Endothelial cell of umbilical vein (primary cell): ENCODE data around the gene BCL11A. TPM values are rescaled to one million over a fixed set of nuclear protein-coding genes. Genes with fewer than 3 reads are reported as not detected.

Source experiments
- BruUV-seq: library from RNA; stranded (reverse); fragments of 400-500 nt; replicated peaks from 2 replicates; lab custom pipeline; 2021; lab: Mats Ljungman, UMichigan
- CTCF ChIA-PET: fragments of 300-600, 350-600 bp; sonication (Branson Sonifier 250); formaldehyde crosslinking; loops from one replicate; lab custom pipeline; 2021; ENCODE audit warnings: antibody characterized with exemption, inconsistent platforms; lab: Charles Lee
- POLR2A ChIA-PET: fragments of 300-600, 350-600 bp; sonication (Branson Sonifier 250); formaldehyde crosslinking; loops from one replicate; lab custom pipeline; 2021; ENCODE audit warnings: antibody characterized with exemption, inconsistent platforms; lab: Charles Lee
- DNase-seq: peaks from one replicate; pipeline ENCODE4 v3.0.0-alpha.2; 2011; ENCODE audit warnings: low read depth, low spot score
- FAIRE-seq: peaks from 2 replicates; lab custom pipeline; 2011; peaks lifted over from hg19 to GRCh38; lab: Jason Lieb, UNC
- H2AFZ ChIP-seq: 2 replicates; pipeline ENCODE4 v1.6.0; 2012; ENCODE audit warnings: low read depth, low read length, control low read depth, inconsistent platforms
- H3K27ac ChIP-seq: 2 replicates; pipeline ENCODE4 v1.5.1; 2011; ENCODE audit warnings: low read depth, mild to moderate bottlenecking, control low read depth, low read length, moderate library complexity; ENCODE audit not compliant: insufficient read depth
- H3K27me3 ChIP-seq, 2 experiments: 2 replicates each; pipeline versions ENCODE4 v1.6.0 to v1.6.1; 2011; ENCODE audit warnings: low read length in 2 of 2, mixed read lengths in 1 of 2; ENCODE audit not compliant: control insufficient read depth in 2 of 2, insufficient read depth in 2 of 2
- H3K36me3 ChIP-seq, 2 experiments: 2 replicates in 1 of 2; 3 replicates in 1 of 2; pipeline ENCODE4 v1.5.1; 2011; ENCODE audit warnings: low read length in 2 of 2, mild to moderate bottlenecking in 1 of 2, moderate library complexity in 1 of 2; ENCODE audit not compliant: control insufficient read depth in 2 of 2, insufficient read depth in 2 of 2; ENCODE audit errors: extremely low read depth in 1 of 2
- H3K4me1 ChIP-seq: 3 replicates; pipeline ENCODE4 v1.5.1; 2011; ENCODE audit warnings: mild to moderate bottlenecking, low read length; ENCODE audit not compliant: control insufficient read depth, insufficient read depth; ENCODE audit errors: extremely low read depth
- H3K4me2 ChIP-seq: 2 replicates; pipeline ENCODE4 v1.6.1; 2011; ENCODE audit warnings: low read length, control low read depth, mixed read lengths; ENCODE audit not compliant: insufficient read depth
- H3K4me3 ChIP-seq, 3 experiments: fragments of 200-600 bp in 1 of 3; sonication (generic), shearing (Covaris generic) in 1 of 3; replicated peaks in 1 of 3; 2 replicates each; pipeline ENCODE4 v1.5.1; 2011 to 2016; ENCODE audit warnings: control low read depth in 3 of 3, low read length in 3 of 3, mild to moderate bottlenecking in 2 of 3, inconsistent platforms in 1 of 3, low read depth in 1 of 3, moderate library complexity in 1 of 3; ENCODE audit not compliant: insufficient read depth in 1 of 3
- H3K79me2 ChIP-seq: 2 replicates; pipeline ENCODE4 v1.6.0; 2012; ENCODE audit warnings: low read length, inconsistent platforms; ENCODE audit not compliant: control insufficient read depth, insufficient read depth
- H3K9ac ChIP-seq: replicated peaks from 2 replicates; pipeline ENCODE3; 2011; ENCODE audit warnings: low read length, control low read depth; ENCODE audit not compliant: insufficient read depth; ENCODE audit errors: extremely low read depth
- H3K9me1 ChIP-seq: replicated peaks from 3 replicates; pipeline ENCODE4 v1.6.0; 2011; ENCODE audit warnings: mild to moderate bottlenecking, low read length; ENCODE audit not compliant: control insufficient read depth, insufficient read depth; ENCODE audit errors: extremely low read depth
- H3K9me3 ChIP-seq: replicated peaks from 2 replicates; pipeline ENCODE4 v1.5.1; 2012; ENCODE audit warnings: low read length, inconsistent platforms; ENCODE audit not compliant: control insufficient read depth, insufficient read depth
- H4K20me1 ChIP-seq: replicated peaks from 2 replicates; pipeline ENCODE3; 2011; ENCODE audit warnings: mild to moderate bottlenecking, low read length; ENCODE audit not compliant: control insufficient read depth, insufficient read depth; ENCODE audit errors: extremely low read depth
- CTCF ChIP-seq, 2 donors: IDR thresholded peaks; 1 replicate in 1 of 2; 2 replicates in 1 of 2; pipeline ENCODE4 v1.5.1; 2011; ENCODE audit warnings: low read length in 2 of 2, mild to moderate bottlenecking in 2 of 2, moderate library complexity in 2 of 2, control low read depth in 1 of 2, inconsistent platforms in 1 of 2, low read depth in 1 of 2; ENCODE audit not compliant: insufficient read depth in 1 of 2; ENCODE audit errors: extremely low read depth in 1 of 2
- EZH2 ChIP-seq: IDR thresholded peaks from 2 replicates; pipeline ENCODE4 v1.6.1; 2012; ENCODE audit warnings: borderline replicate concordance, low read depth, mild to moderate bottlenecking, moderate library complexity, low read length, inconsistent platforms; ENCODE audit not compliant: severe bottlenecking
- FOS ChIP-seq: IDR thresholded peaks from 2 replicates; pipeline ENCODE4 v1.6.1; 2011; ENCODE audit warnings: mild to moderate bottlenecking, low read length, moderate library complexity, borderline replicate concordance; ENCODE audit not compliant: insufficient read depth
- GATA2 ChIP-seq: IDR thresholded peaks from 2 replicates; pipeline ENCODE4 v1.7.0; 2011; ENCODE audit warnings: low read depth, mild to moderate bottlenecking, moderate library complexity, mixed read lengths, low read length; ENCODE audit not compliant: insufficient read length, insufficient read depth
- JUN ChIP-seq: IDR thresholded peaks from 2 replicates; pipeline ENCODE4 v1.6.1; 2011; ENCODE audit warnings: borderline replicate concordance, low read depth; ENCODE audit not compliant: insufficient read length, insufficient read depth
- MYC ChIP-seq: IDR thresholded peaks from one replicate; pipeline ENCODE4 v1.6.1; 2011; ENCODE audit warnings: mild to moderate bottlenecking, low read depth, low read length
- POLR2A ChIP-seq: IDR thresholded peaks from 2 replicates; pipeline ENCODE4 v1.6.1; 2012; ENCODE audit warnings: low read depth, mild to moderate bottlenecking, control low read depth, low read length
- POLR2AphosphoS5 ChIP-seq: IDR thresholded peaks from 2 replicates; pipeline ENCODE4 v1.6.1; 2012; ENCODE audit warnings: low read depth, mild to moderate bottlenecking, control low read depth, low read length, moderate library complexity; ENCODE audit not compliant: insufficient read depth
- dilution Hi-C: fragments of 300-500 bp; cut with MboI; formaldehyde crosslinking; loops from one replicate; pipeline ENCODE4 v1.15.0; 2019; ENCODE audit warnings: low sequenced_read_pairs; ENCODE audit not compliant: extremely low pct_ligation_motif_present
- intact Hi-C: fragments of 100-400 bp; cut with micrococcal nuclease; formaldehyde crosslinking; loops from one replicate; pipeline ENCODE4 v1.10.0; 2022
- polyA plus RNA-seq, 4 experiments: library from polyadenylated mRNA; depleted of rRNA in 3 of 4; stranded (reverse) in 3 of 4; unstranded in 1 of 4; fragments of >200 nt; gene quantifications; 2 replicates each; pipeline versions ENCODE4 v1.2.1 to v1.2.3, GENCODE V29; 2011 to 2012; ENCODE audit warnings: missing spikeins in 1 of 4
- total RNA-seq: library from RNA; stranded (reverse); gene quantifications from 2 replicates; pipeline ENCODE4 v1.2.3, GENCODE V29; 2021
- TF ChIP-seq, protein P1 (sequence below): IDR thresholded peaks from 2 replicates; pipeline ENCODE4 v1.6.1; 2011; ENCODE audit not compliant: insufficient read depth, insufficient read length

The BCL11A gene
- total and polyA plus RNA-seq, 2 donors (not counting 3 experiments of a cell fraction or from before 2014, with no cell fraction given), result 0.12 to 0.88 TPM

DNA sequence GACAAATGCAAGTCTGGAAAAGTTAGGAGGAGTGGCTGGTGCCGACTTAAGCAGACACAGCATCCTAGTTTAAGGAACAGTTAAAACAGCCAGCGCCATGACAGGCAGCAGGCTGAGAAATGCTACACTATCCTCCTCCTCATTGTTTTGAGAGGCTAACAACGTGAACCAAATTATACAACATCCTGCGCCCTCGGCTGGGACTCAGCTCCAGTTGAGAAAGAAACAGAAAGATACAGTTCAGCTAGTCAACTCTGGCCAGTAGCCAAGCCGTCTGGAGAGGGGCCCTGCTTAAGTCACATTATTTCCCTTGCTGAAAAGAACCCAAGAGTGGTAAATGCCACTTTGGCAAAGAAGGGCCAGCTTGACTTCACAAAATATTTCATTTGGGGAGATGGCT is 90.2 kb downstream of the BCL11A start:
- POLR2A ChIA-PET, result no interaction called here

More for the DNA sequence above, 90.2 kb downstream of the BCL11A start:
- no peak overlapping the region for H2AFZ ChIP-seq
- no TSS peak for BruUV-seq
- no peaks in the 10 kb centered on the region for H3K27me3 ChIP-seq
- H3K4me3 ChIP-seq, result no peak overlapping the region
- no peaks in the 10 kb centered on the region for H3K36me3 ChIP-seq
- no peaks in the 10 kb centered on the region for H3K4me1 ChIP-seq
- intact Hi-C loops (no loop called here), dilution Hi-C loops (no loop called here)
- no peak for FAIRE-seq
- no peaks in the 10 kb centered on the region for H3K79me2 ChIP-seq
- no peak for DNase-seq
- CTCF ChIA-PET, result no interaction called here
- no peak overlapping the region for H3K27ac ChIP-seq
- H3K9me1 ChIP-seq, result no peaks in the 10 kb centered on the region
- no peak overlapping the region for H3K9ac ChIP-seq
- no peak overlapping the region for H3K4me2 ChIP-seq
- TF ChIP-seq POLR2AphosphoS5 (no peak), EZH2 (no peak), POLR2A (no peak), MYC (no peak), JUN (no peak), FOS (no peak), GATA2 (no peak), CTCF (IDR thresholded peaks at IDR 0.05; ENCODE audit: extremely low read depth in 1 of 2, insufficient read depth in 1 of 2, low read depth in 1 of 2, low read length in 2 of 2) (no peak)
- TF ChIP-seq, protein P1, sequence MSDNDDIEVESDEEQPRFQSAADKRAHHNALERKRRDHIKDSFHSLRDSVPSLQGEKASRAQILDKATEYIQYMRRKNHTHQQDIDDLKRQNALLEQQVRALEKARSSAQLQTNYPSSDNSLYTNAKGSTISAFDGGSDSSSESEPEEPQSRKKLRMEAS, result no peak
- H3K9me3 ChIP-seq, result no peaks in the 10 kb centered on the region
- no peaks in the 10 kb centered on the region for H4K20me1 ChIP-seq
